PC-3 (cell line): ENCODE data around the gene BMPR1A.

Source experiments
- CTCF ChIP-seq: fragments of 300-600 bp; sonication (generic); conservative IDR thresholded peaks from 2 replicates; pipeline ENCODE4 v1.5.1; 2017; ENCODE audit warnings: antibody characterized with exemption, low read depth, mild to moderate bottlenecking, low read length
- EZH2 ChIP-seq: fragments of 300-600 bp; sonication (generic); IDR thresholded peaks from one replicate; pipeline ENCODE4 v1.6.1; 2017; ENCODE audit warnings: antibody characterized with exemption, mild to moderate bottlenecking, low read length; ENCODE audit not compliant: unreplicated experiment
- EZH2phosphoT487 ChIP-seq: fragments of 300-600 bp; sonication (generic); IDR thresholded peaks from 2 replicates; pipeline ENCODE4 v1.6.1; 2018; ENCODE audit warnings: mild to moderate bottlenecking, antibody characterized with exemption, low read length, borderline replicate concordance

GRCh38 chr10:86951184-86951761 is 194.9 kb downstream of the BMPR1A start:
- TF ChIP-seq CTCF = no peak
- TF ChIP-seq EZH2 = no peak
- TF ChIP-seq EZH2phosphoT487 = no peak
